Body of pancreas (tissue), 4 donors: ENCODE results near the gene C1RL. TPM values are rescaled to one million over a fixed set of nuclear protein-coding genes. Genes with fewer than 3 reads are reported as not detected.

ENCODE experiments used
- ATAC-seq: fragments of 150-250 bp; one replicate; pipeline ENCODE4 v1.9.1; 2016
- DNase-seq, 4 donors: peaks; one replicate each; pipeline ENCODE4 v3.0.0-alpha.2; 2019
- H3K27ac ChIP-seq, 4 donors: fragments of 200-600 bp; sonication (generic); 1 replicate in 3 of 4; 2 replicates in 1 of 4; pipeline versions ENCODE4 v1.5.1 to v1.6.1; 2016 to 2019; ENCODE audit warnings: mild to moderate bottlenecking in 1 of 4, mixed read lengths in 1 of 4, moderate library complexity in 1 of 4
- H3K27me3 ChIP-seq, 2 donors: fragments of 200-600 bp; sonication (generic); one replicate each; pipeline ENCODE4 v1.6.0; 2016; ENCODE audit warnings: mild to moderate bottlenecking in 1 of 2
- H3K36me3 ChIP-seq, 2 donors: fragments of 200-600 bp; sonication (generic); replicated peaks in 1 of 2; 2 replicates each; pipeline ENCODE4 v1.5.1; 2016; ENCODE audit warnings: low read depth in 2 of 2; ENCODE audit not compliant: insufficient read depth in 1 of 2
- H3K4me1 ChIP-seq: fragments of 200-600 bp; sonication (generic); one replicate; pipeline ENCODE4 v1.6.0; 2016
- H3K4me3 ChIP-seq, 2 donors: fragments of 200-600 bp; sonication (generic); 1 replicate in 1 of 2; 2 replicates in 1 of 2; pipeline ENCODE4 v1.5.1; 2016 to 2019
- H3K9me3 ChIP-seq, 3 donors: fragments of 200-600 bp; sonication (generic); 1 replicate in 2 of 3; 2 replicates in 1 of 3; pipeline ENCODE4 v1.5.1; 2016
- POLR2A ChIP-seq, 3 donors: fragments of 450-650 bp; IDR thresholded peaks; one replicate each; pipeline ENCODE4 v1.6.1; 2016; ENCODE audit warnings: antibody characterized with exemption in 3 of 3, mild to moderate bottlenecking in 2 of 3
- WGBS, 2 donors: methylation state at CpG; one replicate each; pipeline ENCODE4 v1.1.5; 2017; 5-methylcytosine and 5-hydroxymethylcytosine counted together
- intact Hi-C: fragments of 100-400 bp; cut with DNase I; formaldehyde crosslinking; loops from one replicate; pipeline ENCODE4 v1.15.1; 2023
- total RNA-seq, 2 donors: library from RNA; depleted of rRNA; stranded (reverse); fragments of >200 nt; gene quantifications; one replicate each; pipeline ENCODE4 v1.1.0, GENCODE V29; 2016
- TF ChIP-seq, protein P1 (sequence below), 7 experiments: fragments of 450-650 bp in 4 of 7; fragments of 200-600 bp in 3 of 7; sonication (generic) in 3 of 7; IDR thresholded peaks; one replicate each; pipeline ENCODE4 v1.5.1; 2016 to 2019; ENCODE audit warnings: antibody characterized with exemption in 7 of 7

Gene C1RL
- total RNA-seq, 2 donors from 2014 or later = 64.6 to 99.6 TPM

DNA sequence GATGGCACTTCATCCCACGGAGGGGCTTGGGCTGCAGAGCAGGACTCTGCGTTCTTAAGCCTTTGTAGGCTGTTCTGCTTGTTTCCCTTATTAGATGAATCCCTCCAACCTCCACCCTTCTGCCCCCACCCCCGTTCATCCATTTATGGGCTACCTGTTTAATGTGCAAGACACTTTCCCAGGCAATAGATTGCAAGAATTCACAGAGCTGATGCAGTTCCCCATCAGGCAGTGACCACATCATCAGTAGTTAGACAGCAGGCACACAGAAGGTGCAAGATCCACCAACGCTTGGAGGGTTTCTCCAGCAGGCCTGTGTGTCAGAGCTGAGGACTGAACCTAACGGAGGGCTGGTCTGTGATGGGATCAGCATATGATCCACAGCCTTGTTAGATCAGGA lies 15.5 kb downstream of the C1RL start:
- H3K27ac ChIP-seq = no peak overlapping the region
- peaks cover 34% of the 10 kb centered on the region for H3K4me1 ChIP-seq
- peaks cover 0 to 4% of the 10 kb centered on the region in 2 donors for H3K36me3 ChIP-seq
- H3K9me3 ChIP-seq = no peaks in the 10 kb centered on the region
- ATAC-seq = no peak
- H3K4me3 ChIP-seq = no peak overlapping the region
- TF ChIP-seq, protein P1, sequence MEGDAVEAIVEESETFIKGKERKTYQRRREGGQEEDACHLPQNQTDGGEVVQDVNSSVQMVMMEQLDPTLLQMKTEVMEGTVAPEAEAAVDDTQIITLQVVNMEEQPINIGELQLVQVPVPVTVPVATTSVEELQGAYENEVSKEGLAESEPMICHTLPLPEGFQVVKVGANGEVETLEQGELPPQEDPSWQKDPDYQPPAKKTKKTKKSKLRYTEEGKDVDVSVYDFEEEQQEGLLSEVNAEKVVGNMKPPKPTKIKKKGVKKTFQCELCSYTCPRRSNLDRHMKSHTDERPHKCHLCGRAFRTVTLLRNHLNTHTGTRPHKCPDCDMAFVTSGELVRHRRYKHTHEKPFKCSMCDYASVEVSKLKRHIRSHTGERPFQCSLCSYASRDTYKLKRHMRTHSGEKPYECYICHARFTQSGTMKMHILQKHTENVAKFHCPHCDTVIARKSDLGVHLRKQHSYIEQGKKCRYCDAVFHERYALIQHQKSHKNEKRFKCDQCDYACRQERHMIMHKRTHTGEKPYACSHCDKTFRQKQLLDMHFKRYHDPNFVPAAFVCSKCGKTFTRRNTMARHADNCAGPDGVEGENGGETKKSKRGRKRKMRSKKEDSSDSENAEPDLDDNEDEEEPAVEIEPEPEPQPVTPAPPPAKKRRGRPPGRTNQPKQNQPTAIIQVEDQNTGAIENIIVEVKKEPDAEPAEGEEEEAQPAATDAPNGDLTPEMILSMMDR (IDR thresholded peaks at IDR 0.05) = no peak
- no peak for TF ChIP-seq POLR2A (IDR thresholded peaks at IDR 0.05)
- H3K27me3 ChIP-seq = no peaks in the 10 kb centered on the region
- intact Hi-C loops = no loop called here
- WGBS, 2 donors = 38 to 48% methylated on average over 5 of the region's 5 CpGs
- no peak for DNase-seq

DNA sequence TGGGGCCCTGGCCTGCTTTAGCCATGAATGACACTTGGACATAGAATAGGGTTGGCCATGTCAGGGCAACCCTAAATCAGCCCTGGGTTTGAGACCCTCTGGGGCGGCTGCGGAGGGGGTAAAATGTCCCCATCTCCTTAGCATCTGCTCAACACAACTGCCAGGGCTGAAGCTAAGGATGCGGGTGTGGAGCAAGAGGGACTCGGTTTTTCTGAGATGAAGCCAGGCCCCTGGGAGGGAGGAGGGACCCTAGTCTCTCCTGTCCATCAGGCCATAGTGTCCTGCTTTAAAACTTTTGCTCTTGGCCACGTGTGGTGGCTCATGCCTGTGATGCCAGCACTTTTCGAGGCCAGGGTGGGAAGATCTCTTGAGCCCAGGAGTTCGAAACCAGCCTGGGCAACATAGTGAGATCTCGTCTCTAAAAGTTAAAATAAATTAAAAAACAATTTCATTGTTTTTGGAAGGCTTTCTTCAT lies 16.0 kb downstream of the C1RL start:
- WGBS, 2 donors = 60 to 62% methylated on average over 6 to 8 of the region's 8 CpGs
- DNase-seq (no peak), ATAC-seq (no peak)
- Histone ChIP-seq H3K36me3 (peaks cover 0 to 4% of the 10 kb centered on the region in 2 donors), H3K9me3 (no peaks in the 10 kb centered on the region), H3K27ac (peak overlapping the region in 3 of 4 donors; percentile 37 to 64 (median 47)), H3K4me1 (peaks cover 34% of the 10 kb centered on the region), H3K4me3 (no peak overlapping the region), H3K27me3 (no peaks in the 10 kb centered on the region)
- intact Hi-C loops = no loop called here
- no peak for TF ChIP-seq POLR2A (IDR thresholded peaks at IDR 0.05)
- TF ChIP-seq, protein P1 (IDR thresholded peaks at IDR 0.05) = no peak

DNA sequence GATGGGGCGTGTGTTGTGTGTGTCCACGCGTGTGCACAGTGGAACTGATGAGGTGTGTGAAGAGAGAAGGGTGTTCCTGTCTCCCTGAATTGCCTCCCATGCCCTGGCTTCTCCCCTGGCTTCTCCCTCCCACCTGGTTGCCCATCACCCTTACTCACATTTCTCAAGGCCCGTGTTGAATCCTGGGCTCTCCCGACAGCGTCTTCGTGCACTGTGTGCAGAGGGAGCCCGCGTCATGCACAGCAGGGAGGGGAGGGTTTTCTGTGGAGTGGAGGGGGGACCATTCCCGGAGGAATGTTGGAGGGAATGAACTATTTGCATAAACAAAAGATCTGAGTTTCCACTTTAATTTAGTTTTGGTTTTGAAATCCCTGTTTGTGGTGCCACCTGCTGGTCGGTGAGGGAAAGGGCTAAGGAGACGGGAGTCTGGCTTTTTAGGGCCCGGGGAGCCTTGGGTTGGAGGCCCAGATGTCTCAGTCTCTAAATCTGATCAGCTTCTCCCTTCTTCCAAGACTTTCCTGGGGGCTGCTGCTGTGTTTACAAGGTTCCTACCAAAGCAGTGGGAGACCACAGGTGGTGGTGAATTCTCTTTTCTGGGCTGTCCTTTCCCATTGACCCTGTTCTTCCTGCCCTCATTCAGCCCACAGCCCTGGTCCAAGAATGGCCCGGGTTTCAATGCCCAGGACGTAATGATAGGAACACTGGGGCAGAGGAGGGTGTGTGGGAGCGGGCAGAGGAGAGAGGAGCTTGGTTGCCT lies 16.6 kb downstream of the C1RL start, which contains the start of gene C1R:
C1R (minus strand) TSS at position 217 of the 757 bp plus-strand sequence; CDS start at position 160, 57 bp downstream.
- H3K4me1 ChIP-seq = peaks cover 34% of the 10 kb centered on the region
- TF ChIP-seq, protein P1 (IDR thresholded peaks at IDR 0.05) = peak; percentile 74 to 92 (median 84)
- TF ChIP-seq POLR2A (IDR thresholded peaks at IDR 0.05) = peak in 2 of 3 donors; percentile 36 to 52
- WGBS, 2 donors = 8 to 15% methylated on average over 16 of the region's 16 CpGs
- H3K27me3 ChIP-seq = no peaks in the 10 kb centered on the region
- peak within 1 kb of the TSS; percentile 37 to 70 (median 57) for H3K27ac ChIP-seq
- peak within 1 kb of the TSS in 1 of 2 donors; percentile 11 for H3K4me3 ChIP-seq
- DNase-seq (peak; percentile 73 to 77 (median 76)), ATAC-seq (peak; percentile 72)
- H3K36me3 ChIP-seq = no peaks in the 10 kb centered on the region
- intact Hi-C loops = no loop called here
- no peaks in the 10 kb centered on the region for H3K9me3 ChIP-seq

DNA sequence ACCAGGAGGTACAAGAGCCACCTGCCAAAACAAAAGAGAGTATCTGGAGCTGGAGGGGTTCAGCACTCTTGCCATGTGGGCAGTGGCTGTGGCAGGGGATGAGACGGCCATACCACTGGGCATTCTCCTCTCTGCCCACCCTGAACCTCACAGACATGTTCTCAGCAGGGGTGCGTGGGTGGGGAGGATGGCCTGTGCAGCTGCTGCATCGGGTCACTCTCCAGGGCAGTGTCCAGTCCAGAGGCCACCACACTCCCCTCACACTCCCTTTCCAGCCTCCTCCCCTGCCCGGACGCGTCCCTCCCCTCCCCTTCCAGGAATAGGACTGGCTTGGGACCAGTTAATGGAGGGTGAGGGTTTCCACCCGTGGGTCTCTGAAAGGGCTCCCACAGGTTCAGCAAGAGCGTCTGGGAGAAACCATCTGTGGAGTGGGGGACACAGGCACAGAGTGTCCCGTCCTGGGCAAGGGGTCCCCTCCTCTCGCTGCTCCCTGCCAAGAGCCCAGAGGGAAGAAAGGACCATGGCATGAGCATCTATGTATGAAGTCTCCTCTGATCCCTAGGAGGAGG lies 17.3 kb downstream of the C1RL start:
- Histone ChIP-seq H3K9me3 (no peaks in the 10 kb centered on the region), H3K36me3 (no peaks in the 10 kb centered on the region), H3K4me3 (no peak overlapping the region), H3K27me3 (no peaks in the 10 kb centered on the region), H3K27ac (peak overlapping the region; percentile 37 to 70 (median 57)), H3K4me1 (peaks cover 34% of the 10 kb centered on the region)
- 28 to 33% methylated on average over 6 to 10 of the region's 10 CpGs for WGBS, 2 donors
- peak in 1 of 4 donors; percentile 43 for DNase-seq
- TF ChIP-seq, protein P1 (IDR thresholded peaks at IDR 0.05) = no peak
- TF ChIP-seq POLR2A (IDR thresholded peaks at IDR 0.05) = no peak
- ATAC-seq = peak; percentile 36
- intact Hi-C loops = no loop called here
